IPS-NIHi7 (cell line): ENCODE data around the gene DPF1.
A peak's percentile ranks its signal among the peaks of the same experiment; 100 is the strongest.

ENCODE experiments used
- DNase-seq: peaks from one replicate; pipeline ENCODE4 v3.0.0; 2012; ENCODE audit warnings: mixed read lengths; ENCODE audit errors: extremely low spot score

The DPF1 gene

GRCh38 chr19:38197937-38198704 is 25.9 kb downstream of the DPF1 start:
- no peak for DNase-seq

- no peak for DNase-seq
Measured at GRCh38 chr19:38196948-38197656, 26.9 kb downstream of the DPF1 start.

GRCh38 chr19:38196245-38196837 is 27.7 kb downstream of the DPF1 start:
- no peak for DNase-seq

- no peak for DNase-seq
Measured at GRCh38 chr19:38195237-38195636, 28.8 kb downstream of the DPF1 start.

- no peak for DNase-seq
Measured at GRCh38 chr19:38194061-38194701, 29.8 kb downstream of the DPF1 start.

GRCh38 chr19:38193445-38193844 is 30.6 kb downstream of the DPF1 start:
- no peak for DNase-seq

GRCh38 chr19:38191747-38192146 is 32.3 kb downstream of the DPF1 start:
- DNase-seq, result no peak

GRCh38 chr19:38190793-38191192 is 33.2 kb downstream of the DPF1 start:
- no peak for DNase-seq

- DNase-seq, result no peak
Measured at GRCh38 chr19:38190061-38190460, 34.0 kb downstream of the DPF1 start.

GRCh38 chr19:38185562-38185961 is 38.5 kb downstream of the DPF1 start:
- DNase-seq, result no peak

- DNase-seq, result no peak
Measured at GRCh38 chr19:38184815-38185214, 39.2 kb downstream of the DPF1 start.

GRCh38 chr19:38183251-38183897 is 40.6 kb downstream of the DPF1 start:
- peak; percentile 96 for DNase-seq

- DNase-seq, result no peak
Measured at GRCh38 chr19:38182536-38183210, 41.3 kb downstream of the DPF1 start.

- no peak for DNase-seq
Measured at GRCh38 chr19:38180071-38180470, 44.0 kb downstream of the DPF1 start.

- no peak for DNase-seq
Measured at GRCh38 chr19:38175422-38175821, 48.6 kb downstream of the DPF1 start.

GRCh38 chr19:38173291-38174041 is 50.6 kb downstream of the DPF1 start:
- DNase-seq, result no peak

- DNase-seq, result no peak
Measured at GRCh38 chr19:38172001-38172400, 52.0 kb downstream of the DPF1 start.

GRCh38 chr19:38170334-38170733 is 53.7 kb downstream of the DPF1 start:
- DNase-seq, result no peak

GRCh38 chr19:38168637-38169036 is 55.4 kb downstream of the DPF1 start:
- DNase-seq, result no peak

GRCh38 chr19:38165335-38165734 is 58.7 kb downstream of the DPF1 start:
- DNase-seq, result no peak

GRCh38 chr19:38164526-38164925 is 59.5 kb downstream of the DPF1 start:
- no peak for DNase-seq
